T-cell (primary cell): ENCODE results near the gene NTM. TPM values are rescaled to one million over a fixed set of nuclear protein-coding genes. Genes with fewer than 3 reads are reported as not detected.

Experiments
- ATAC-seq, 4 experiments: fragments of 200-7000 bp in 3 of 4; fragments of 150-1000 bp in 1 of 4; cut with Tn5 transposase; replicated peaks in 1 of 4; 1 replicate in 3 of 4; 2 replicates in 1 of 4; pipeline ENCODE4 v1.10.0; 2021; ENCODE audit warnings: moderate library complexity in 3 of 4, mild to moderate bottlenecking in 2 of 4, moderate number of reproducible peaks in 1 of 4
- CTCF ChIA-PET, 2 donors: fragments of 300-600 bp; sonication (Branson Sonifier 250); formaldehyde crosslinking; loops; one replicate each; lab custom pipeline; 2022; ENCODE audit warnings: antibody characterized with exemption in 2 of 2; lab: Charles Lee
- POLR2A ChIA-PET, 2 donors: fragments of 300-600 bp; sonication (Branson Sonifier 250); formaldehyde crosslinking; loops; one replicate each; lab custom pipeline; 2022; ENCODE audit warnings: antibody characterized with exemption in 2 of 2; lab: Charles Lee
- DNase-seq, 35 experiments: peaks; one replicate each; pipeline versions ENCODE4 v3.0.0 to v3.0.0-alpha.2; 2013 to 2023
- H3K27ac ChIP-seq: one replicate; pipeline ENCODE4 v1.5.1; 2013; ENCODE audit warnings: low read length
- H3K27me3 ChIP-seq, 2 experiments: replicated peaks in 1 of 2; 1 replicate in 1 of 2; 2 replicates in 1 of 2; pipeline versions ENCODE4 v1.6.1 to v1.7.0; 2013; ENCODE audit warnings: low read length in 1 of 2, mixed read lengths in 1 of 2; ENCODE audit not compliant: control insufficient read depth in 2 of 2, insufficient read depth in 2 of 2; ENCODE audit errors: extremely low read depth in 1 of 2
- H3K36me3 ChIP-seq, 2 donors: 1 replicate in 1 of 2; 2 replicates in 1 of 2; pipeline versions ENCODE4 v1.6.1 to v1.7.0; 2013; ENCODE audit warnings: low read length in 1 of 2; ENCODE audit not compliant: control insufficient read depth in 2 of 2, insufficient read depth in 1 of 2; ENCODE audit errors: extremely low read depth in 1 of 2
- H3K4me1 ChIP-seq, 2 experiments: 1 replicate in 1 of 2; 2 replicates in 1 of 2; pipeline versions ENCODE4 v1.6.1 to v1.7.0; 2013; ENCODE audit warnings: low read length in 2 of 2, mixed read lengths in 1 of 2; ENCODE audit not compliant: insufficient read depth in 2 of 2, control insufficient read depth in 1 of 2; ENCODE audit errors: extremely low read depth in 1 of 2
- H3K4me3 ChIP-seq, 2 donors: 1 replicate in 1 of 2; 2 replicates in 1 of 2; pipeline versions ENCODE4 v1.5.1 to v1.7.0; 2013; ENCODE audit warnings: mild to moderate bottlenecking in 2 of 2, low read length in 1 of 2, moderate library complexity in 1 of 2; ENCODE audit not compliant: control insufficient read depth in 1 of 2; ENCODE audit errors: extremely low read depth in 1 of 2
- H3K9me3 ChIP-seq: 2 replicates; pipeline ENCODE4 v1.7.0; 2013
- H3K27ac Mint-ChIP-seq, 2 donors: one replicate each; pipeline ENCODE4 v1.8.0; 2020 to 2021; ENCODE audit warnings: mild to moderate bottlenecking in 2 of 2, mixed read lengths in 2 of 2
- H3K27me3 Mint-ChIP-seq, 2 donors: one replicate each; pipeline ENCODE4 v1.8.0; 2021 to 2022; ENCODE audit warnings: mixed read lengths in 2 of 2
- H3K36me3 Mint-ChIP-seq: one replicate; pipeline ENCODE4 v1.8.0; 2021; ENCODE audit warnings: mixed read lengths
- H3K4me1 Mint-ChIP-seq, 3 donors: one replicate each; pipeline ENCODE4 v1.8.0; 2020 to 2022; ENCODE audit warnings: mixed read lengths in 3 of 3, mild to moderate bottlenecking in 1 of 3
- H3K4me3 Mint-ChIP-seq, 3 donors: one replicate each; pipeline ENCODE4 v1.8.0; 2020 to 2022; ENCODE audit warnings: mild to moderate bottlenecking in 3 of 3, mixed read lengths in 3 of 3, moderate library complexity in 3 of 3
- H3K9me3 Mint-ChIP-seq, 3 donors: one replicate each; pipeline ENCODE4 v1.8.0; 2020 to 2022; ENCODE audit warnings: mixed read lengths in 3 of 3
- WGBS: methylation state at CpG from one replicate; pipeline ENCODE4 v1.1.5; 2013; ENCODE audit warnings: missing lambda C conversion rate; ENCODE audit not compliant: insufficient coverage; 5-methylcytosine and 5-hydroxymethylcytosine counted together
- total RNA-seq, 35 experiments: library from RNA in 6 of 35; stranded (reverse) in 6 of 35; fragments of 120-200 nt in 1 of 35; gene quantifications; one replicate each; pipeline versions ENCODE4 v1.2.1 to v1.2.4 and lab custom pipeline; 2013 to 2026

Gene NTM
- total RNA-seq, 5 donors from 2014 or later (not counting 1 experiment from before 2014, with no cell fraction given): not detected

GRCh38 chr11:132024587-132025295 lies 654.3 kb downstream of the NTM start:
- no peak for DNase-seq
- Histone ChIP-seq H3K9me3 (no peaks in the 10 kb centered on the region), H3K4me1 (no peaks in the 10 kb centered on the region), H3K36me3 (no peaks in the 10 kb centered on the region), H3K4me3 (no peak overlapping the region), H3K27ac (no peak overlapping the region), H3K27me3 (no peaks in the 10 kb centered on the region)
- CTCF ChIA-PET: no interaction called here
- POLR2A ChIA-PET: no interaction called here
- no peak for ATAC-seq
- WGBS: 83% methylated on average over 4 of the region's 8 CpGs
- Mint-ChIP-seq H3K27me3 (peaks cover 3 to 4% of the 10 kb centered on the region in 2 donors), H3K9me3 (peaks cover 3 to 15% (median 8%) of the 10 kb centered on the region in 3 donors), H3K4me3 (no peak overlapping the region), H3K4me1 (no peaks in the 10 kb centered on the region), H3K36me3 (no peaks in the 10 kb centered on the region), H3K27ac (no peak overlapping the region)

DNA sequence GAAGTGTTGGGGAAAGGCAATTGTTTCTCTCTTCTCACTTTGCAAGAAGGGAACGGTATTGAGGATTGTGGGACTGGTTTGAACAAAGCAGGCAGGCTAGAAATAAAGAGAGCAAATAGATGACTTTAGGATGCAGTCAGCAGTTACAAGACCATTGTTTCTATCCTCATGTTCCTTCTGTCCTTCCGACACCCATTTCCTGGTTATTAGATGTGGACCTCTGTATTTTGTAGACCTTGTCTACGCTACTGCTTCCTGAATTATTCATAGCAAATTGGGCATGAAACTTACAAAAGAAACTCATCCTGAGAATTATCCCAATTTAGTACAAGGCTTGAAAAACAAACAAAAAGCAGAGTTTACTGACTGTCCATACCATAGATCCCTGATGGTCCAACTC lies 656.3 kb downstream of the NTM start:
- H3K9me3 ChIP-seq: no peaks in the 10 kb centered on the region
- no CpG with 5 or more reads among the region's 3 CpGs for WGBS
- Mint-ChIP-seq H3K27me3 (peaks cover 3 to 4% of the 10 kb centered on the region in 2 donors), H3K4me3 (no peak overlapping the region), H3K4me1 (no peaks in the 10 kb centered on the region), H3K27ac (no peak overlapping the region), H3K9me3 (peaks cover 3 to 18% (median 8%) of the 10 kb centered on the region in 3 donors), H3K36me3 (no peaks in the 10 kb centered on the region)
- ATAC-seq (no peak), DNase-seq (no peak)
- no peak overlapping the region for H3K4me3 ChIP-seq
- H3K36me3 ChIP-seq: no peaks in the 10 kb centered on the region
- no peak overlapping the region for H3K27ac ChIP-seq
- CTCF ChIA-PET: no interaction called here
- no peaks in the 10 kb centered on the region for H3K4me1 ChIP-seq
- H3K27me3 ChIP-seq: no peaks in the 10 kb centered on the region
- POLR2A ChIA-PET: no interaction called here

DNA sequence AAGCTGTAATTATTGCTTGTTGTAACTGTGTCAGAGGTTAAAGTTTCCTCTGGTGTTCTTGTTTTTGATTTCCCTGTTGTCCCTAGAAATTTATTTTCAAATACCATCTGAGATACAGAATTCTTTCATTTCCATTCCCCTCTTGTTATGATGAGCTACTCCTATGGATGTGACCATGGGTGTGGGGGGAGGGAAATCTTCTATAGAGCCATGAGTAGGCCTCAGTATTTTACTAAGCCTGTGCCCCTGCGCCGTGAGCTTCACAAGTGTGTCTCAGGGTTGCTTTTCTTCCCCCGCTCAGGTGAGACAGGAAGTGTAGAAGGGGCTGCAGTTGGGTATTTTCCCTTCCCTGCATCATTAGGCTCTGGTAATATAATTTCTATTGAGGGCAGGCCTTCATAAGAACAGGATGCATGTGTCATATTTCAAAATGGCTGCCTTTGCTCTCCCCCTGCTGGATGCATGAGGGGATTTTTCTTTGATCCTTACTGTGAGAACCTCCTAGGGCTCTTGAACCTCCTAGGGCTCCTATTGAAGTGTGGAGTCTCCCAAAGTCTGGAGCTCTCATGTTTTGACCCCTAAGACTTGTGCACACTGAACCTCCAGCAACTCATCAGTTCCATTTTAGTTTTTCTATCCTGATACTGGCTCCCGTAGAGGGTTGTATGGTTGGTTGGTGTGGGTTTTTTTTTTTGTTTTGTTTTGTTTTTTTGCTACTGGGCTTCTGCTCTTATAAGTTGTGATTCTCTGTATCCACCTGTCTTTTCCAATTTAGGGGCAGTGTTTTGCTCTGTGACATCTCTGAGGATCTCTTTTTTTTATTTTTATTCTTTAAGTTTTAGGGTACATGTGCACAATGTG lies 658.2 kb downstream of the NTM start:
- Histone ChIP-seq H3K27ac (no peak overlapping the region), H3K36me3 (no peaks in the 10 kb centered on the region), H3K4me3 (no peak overlapping the region), H3K27me3 (no peaks in the 10 kb centered on the region), H3K4me1 (no peaks in the 10 kb centered on the region), H3K9me3 (no peaks in the 10 kb centered on the region)
- no peak overlapping the region for H3K4me3 Mint-ChIP-seq
- WGBS: no CpG with 5 or more reads among the region's 4 CpGs
- DNase-seq (no peak), ATAC-seq (no peak)
- peaks cover under 1 to 3% of the 10 kb centered on the region in 2 donors for H3K27me3 Mint-ChIP-seq
- ChIA-PET CTCF (interaction anchor here in 1 of 2 donors (0.6 kb wide), 1 partner anchor 509 kb away, joined by 3 read pairs; no protein-coding TSS in a partner anchor), POLR2A (no interaction called here)
- no peaks in the 10 kb centered on the region for H3K36me3 Mint-ChIP-seq
- no peaks in the 10 kb centered on the region for H3K4me1 Mint-ChIP-seq
- peaks cover 3 to 16% (median 8%) of the 10 kb centered on the region in 3 donors for H3K9me3 Mint-ChIP-seq
- H3K27ac Mint-ChIP-seq: no peak overlapping the region

DNA sequence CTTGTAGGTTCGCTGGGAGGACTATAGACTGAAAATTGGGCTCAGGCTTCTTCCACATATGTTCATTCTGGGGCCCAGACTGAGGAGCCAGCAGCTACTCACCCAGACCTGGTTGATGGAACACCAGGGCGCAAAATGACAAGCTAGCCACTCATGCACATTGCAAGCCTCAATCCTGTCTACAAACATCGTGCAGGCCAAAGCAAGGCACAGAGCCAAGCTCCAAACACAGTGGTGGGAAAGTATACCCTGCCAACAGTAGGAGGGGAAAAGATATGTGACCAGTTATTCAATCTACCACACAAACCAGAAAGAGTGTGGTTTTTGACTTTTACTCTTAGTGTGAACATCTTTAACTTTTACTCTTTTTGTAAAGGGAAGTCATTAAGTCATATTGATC lies 660.5 kb downstream of the NTM start:
- H3K27me3 ChIP-seq: no peaks in the 10 kb centered on the region
- POLR2A ChIA-PET: no interaction called here
- no peak overlapping the region for H3K4me3 ChIP-seq
- Mint-ChIP-seq H3K4me3 (no peak overlapping the region), H3K36me3 (no peaks in the 10 kb centered on the region), H3K9me3 (peaks cover 0 to 12% (median 8%) of the 10 kb centered on the region in 3 donors), H3K4me1 (no peaks in the 10 kb centered on the region), H3K27ac (no peak overlapping the region), H3K27me3 (peaks cover 0 to 3% of the 10 kb centered on the region in 2 donors)
- CTCF ChIA-PET: no interaction called here
- no peaks in the 10 kb centered on the region for H3K4me1 ChIP-seq
- ATAC-seq (no peak), DNase-seq (no peak)
- H3K9me3 ChIP-seq: no peaks in the 10 kb centered on the region
- 50% methylated on average over 1 of the region's 3 CpGs for WGBS
- no peak overlapping the region for H3K27ac ChIP-seq
- H3K36me3 ChIP-seq: no peaks in the 10 kb centered on the region

DNA sequence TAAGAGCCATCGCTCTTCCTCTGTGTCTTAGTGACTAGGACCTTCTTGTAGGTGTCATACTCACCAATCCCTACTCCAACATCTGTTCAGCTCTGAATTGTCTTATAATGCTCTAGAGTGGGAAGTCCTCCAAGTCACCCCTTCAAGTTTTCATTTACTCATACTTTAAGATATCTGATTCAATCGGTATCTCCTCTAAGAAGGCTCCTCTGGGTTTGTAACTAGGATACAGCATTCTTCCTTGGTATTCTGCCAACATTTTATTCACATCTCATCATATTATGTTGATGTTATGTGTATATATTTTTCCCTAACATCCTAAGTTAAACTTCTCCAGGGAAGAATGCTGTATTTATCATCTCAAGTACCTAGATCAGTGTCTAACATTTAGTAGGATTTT lies 662.1 kb downstream of the NTM start:
- H3K27ac ChIP-seq: no peak overlapping the region
- no peak overlapping the region for H3K4me3 Mint-ChIP-seq
- no peaks in the 10 kb centered on the region for H3K4me1 ChIP-seq
- no peaks in the 10 kb centered on the region for H3K36me3 ChIP-seq
- no peak overlapping the region for H3K4me3 ChIP-seq
- ChIA-PET CTCF (no interaction called here), POLR2A (no interaction called here)
- no peaks in the 10 kb centered on the region for H3K36me3 Mint-ChIP-seq
- H3K27ac Mint-ChIP-seq: no peak overlapping the region
- H3K9me3 Mint-ChIP-seq: peaks cover 0 to 10% (median 6%) of the 10 kb centered on the region in 3 donors
- H3K27me3 Mint-ChIP-seq: peaks cover 0 to 3% of the 10 kb centered on the region in 2 donors
- no peaks in the 10 kb centered on the region for H3K4me1 Mint-ChIP-seq
- DNase-seq (no peak), ATAC-seq (no peak)
- H3K27me3 ChIP-seq: no peaks in the 10 kb centered on the region
- H3K9me3 ChIP-seq: no peaks in the 10 kb centered on the region
- WGBS: no CpG with 5 or more reads among the region's 2 CpGs

GRCh38 chr11:132033051-132033450 lies 662.6 kb downstream of the NTM start:
- ChIA-PET POLR2A (no interaction called here), CTCF (no interaction called here)
- no peaks in the 10 kb centered on the region for H3K4me1 Mint-ChIP-seq
- H3K27me3 Mint-ChIP-seq: no peaks in the 10 kb centered on the region
- no peaks in the 10 kb centered on the region for H3K36me3 ChIP-seq
- WGBS: 78% methylated on average over 1 of the region's 4 CpGs
- H3K4me1 ChIP-seq: no peaks in the 10 kb centered on the region
- no peak overlapping the region for H3K27ac ChIP-seq
- no peak overlapping the region for H3K4me3 ChIP-seq
- no peaks in the 10 kb centered on the region for H3K36me3 Mint-ChIP-seq
- no peak overlapping the region for H3K27ac Mint-ChIP-seq
- no peak overlapping the region for H3K4me3 Mint-ChIP-seq
- DNase-seq (no peak), ATAC-seq (no peak)
- H3K27me3 ChIP-seq: no peaks in the 10 kb centered on the region
- H3K9me3 Mint-ChIP-seq: peaks cover 0 to 5% (median under 1%) of the 10 kb centered on the region in 3 donors
- no peaks in the 10 kb centered on the region for H3K9me3 ChIP-seq
